ENCODE measurements around the gene FOCAD.

Gene FOCAD

GRCh38 chr9:20908461-20908860 is 224.4 kb downstream of the FOCAD start:
- Histone ChIP-seq H3K4me1 (ENCODE audit: control insufficient read depth in 2 of 2, insufficient read depth in 2 of 2, low read length in 2 of 2) (peaks cover 0 to 4% of the 10 kb centered on the region in 2 donors), H3K4me3 (ENCODE audit: low read length in 2 of 2) (no peak overlapping the region), H3K9me3 (ENCODE audit: control insufficient read depth in 2 of 2, low read length in 2 of 2) (no peaks in the 10 kb centered on the region), H3K9ac (ENCODE audit: low read depth in 1 of 2, low read length in 2 of 2) (no peak overlapping the region), H3K36me3 (ENCODE audit: control insufficient read depth in 2 of 2, insufficient read depth in 2 of 2, low read length in 2 of 2) (no peaks in the 10 kb centered on the region), H3K27me3 (ENCODE audit: control insufficient read depth in 2 of 2, insufficient read depth in 2 of 2, low read length in 2 of 2) (no peaks in the 10 kb centered on the region), H3K27ac (ENCODE audit: low read depth in 2 of 2, low read length in 2 of 2) (no peak overlapping the region)

GRCh38 chr9:20914556-20914955 is 230.5 kb downstream of the FOCAD start:
- Histone ChIP-seq H3K4me3 (ENCODE audit: low read length in 2 of 2) (no peak overlapping the region), H3K36me3 (ENCODE audit: control insufficient read depth in 2 of 2, insufficient read depth in 2 of 2, low read length in 2 of 2) (peaks cover 7 to 10% of the 10 kb centered on the region in 2 donors), H3K4me1 (ENCODE audit: control insufficient read depth in 2 of 2, insufficient read depth in 2 of 2, low read length in 2 of 2) (no peaks in the 10 kb centered on the region), H3K9ac (ENCODE audit: low read depth in 1 of 2, low read length in 2 of 2) (no peak overlapping the region), H3K9me3 (ENCODE audit: control insufficient read depth in 2 of 2, low read length in 2 of 2) (no peaks in the 10 kb centered on the region), H3K27ac (ENCODE audit: low read depth in 2 of 2, low read length in 2 of 2) (no peak overlapping the region), H3K27me3 (ENCODE audit: control insufficient read depth in 2 of 2, insufficient read depth in 2 of 2, low read length in 2 of 2) (no peaks in the 10 kb centered on the region)

- Histone ChIP-seq H3K27me3 (ENCODE audit: control insufficient read depth in 2 of 2, insufficient read depth in 2 of 2, low read length in 2 of 2) (no peaks in the 10 kb centered on the region), H3K9me3 (ENCODE audit: control insufficient read depth in 2 of 2, low read length in 2 of 2) (no peaks in the 10 kb centered on the region), H3K4me1 (ENCODE audit: control insufficient read depth in 2 of 2, insufficient read depth in 2 of 2, low read length in 2 of 2) (no peaks in the 10 kb centered on the region), H3K4me3 (ENCODE audit: low read length in 2 of 2) (no peak overlapping the region), H3K36me3 (ENCODE audit: control insufficient read depth in 2 of 2, insufficient read depth in 2 of 2, low read length in 2 of 2) (peaks cover 7 to 10% of the 10 kb centered on the region in 2 donors), H3K27ac (ENCODE audit: low read depth in 2 of 2, low read length in 2 of 2) (no peak overlapping the region), H3K9ac (ENCODE audit: low read depth in 1 of 2, low read length in 2 of 2) (no peak overlapping the region)
Measured at GRCh38 chr9:20921362-20921761, 237.3 kb downstream of the FOCAD start.

GRCh38 chr9:20925256-20926045 is 241.4 kb downstream of the FOCAD start:
- Histone ChIP-seq H3K36me3 (ENCODE audit: control insufficient read depth in 2 of 2, insufficient read depth in 2 of 2, low read length in 2 of 2) (no peaks in the 10 kb centered on the region), H3K9me3 (ENCODE audit: control insufficient read depth in 2 of 2, low read length in 2 of 2) (no peaks in the 10 kb centered on the region), H3K4me3 (ENCODE audit: low read length in 2 of 2) (no peak overlapping the region), H3K27me3 (ENCODE audit: control insufficient read depth in 2 of 2, insufficient read depth in 2 of 2, low read length in 2 of 2) (no peaks in the 10 kb centered on the region), H3K9ac (ENCODE audit: low read depth in 1 of 2, low read length in 2 of 2) (no peak overlapping the region), H3K27ac (ENCODE audit: low read depth in 2 of 2, low read length in 2 of 2) (no peak overlapping the region), H3K4me1 (ENCODE audit: control insufficient read depth in 2 of 2, insufficient read depth in 2 of 2, low read length in 2 of 2) (no peaks in the 10 kb centered on the region)

- no peaks in the 10 kb centered on the region for H3K36me3 ChIP-seq (ENCODE audit: control insufficient read depth in 2 of 2, insufficient read depth in 2 of 2, low read length in 2 of 2)
- no peaks in the 10 kb centered on the region for H3K4me1 ChIP-seq (ENCODE audit: control insufficient read depth in 2 of 2, insufficient read depth in 2 of 2, low read length in 2 of 2)
- H3K27me3 ChIP-seq (ENCODE audit: control insufficient read depth in 2 of 2, insufficient read depth in 2 of 2, low read length in 2 of 2): no peaks in the 10 kb centered on the region
- no peak overlapping the region for H3K9ac ChIP-seq (ENCODE audit: low read depth in 1 of 2, low read length in 2 of 2)
- no peak overlapping the region for H3K27ac ChIP-seq (ENCODE audit: low read depth in 2 of 2, low read length in 2 of 2)
- no peaks in the 10 kb centered on the region for H3K9me3 ChIP-seq (ENCODE audit: control insufficient read depth in 2 of 2, low read length in 2 of 2)
- H3K4me3 ChIP-seq (ENCODE audit: low read length in 2 of 2): no peak overlapping the region
Measured at GRCh38 chr9:20929276-20929675, 245.2 kb downstream of the FOCAD start.

GRCh38 chr9:20930836-20931235 is 246.8 kb downstream of the FOCAD start:
- Histone ChIP-seq H3K9me3 (ENCODE audit: control insufficient read depth in 2 of 2, low read length in 2 of 2) (no peaks in the 10 kb centered on the region), H3K9ac (ENCODE audit: low read depth in 1 of 2, low read length in 2 of 2) (no peak overlapping the region), H3K4me3 (ENCODE audit: low read length in 2 of 2) (no peak overlapping the region), H3K36me3 (ENCODE audit: control insufficient read depth in 2 of 2, insufficient read depth in 2 of 2, low read length in 2 of 2) (no peaks in the 10 kb centered on the region), H3K4me1 (ENCODE audit: control insufficient read depth in 2 of 2, insufficient read depth in 2 of 2, low read length in 2 of 2) (no peaks in the 10 kb centered on the region), H3K27ac (ENCODE audit: low read depth in 2 of 2, low read length in 2 of 2) (no peak overlapping the region), H3K27me3 (ENCODE audit: control insufficient read depth in 2 of 2, insufficient read depth in 2 of 2, low read length in 2 of 2) (no peaks in the 10 kb centered on the region)

- Histone ChIP-seq H3K4me1 (ENCODE audit: control insufficient read depth in 2 of 2, insufficient read depth in 2 of 2, low read length in 2 of 2) (no peaks in the 10 kb centered on the region), H3K9me3 (ENCODE audit: control insufficient read depth in 2 of 2, low read length in 2 of 2) (no peaks in the 10 kb centered on the region), H3K27me3 (ENCODE audit: control insufficient read depth in 2 of 2, insufficient read depth in 2 of 2, low read length in 2 of 2) (no peaks in the 10 kb centered on the region), H3K36me3 (ENCODE audit: control insufficient read depth in 2 of 2, insufficient read depth in 2 of 2, low read length in 2 of 2) (peaks cover 4 to 5% of the 10 kb centered on the region in 2 donors), H3K4me3 (ENCODE audit: low read length in 2 of 2) (no peak overlapping the region), H3K27ac (ENCODE audit: low read depth in 2 of 2, low read length in 2 of 2) (no peak overlapping the region), H3K9ac (ENCODE audit: low read depth in 1 of 2, low read length in 2 of 2) (no peak overlapping the region)
Measured at GRCh38 chr9:20940447-20941173, 256.6 kb downstream of the FOCAD start.

- H3K27me3 ChIP-seq (ENCODE audit: control insufficient read depth in 2 of 2, insufficient read depth in 2 of 2, low read length in 2 of 2): no peaks in the 10 kb centered on the region
- peaks cover 4 to 5% of the 10 kb centered on the region in 2 donors for H3K36me3 ChIP-seq (ENCODE audit: control insufficient read depth in 2 of 2, insufficient read depth in 2 of 2, low read length in 2 of 2)
- no peaks in the 10 kb centered on the region for H3K9me3 ChIP-seq (ENCODE audit: control insufficient read depth in 2 of 2, low read length in 2 of 2)
- H3K9ac ChIP-seq (ENCODE audit: low read depth in 1 of 2, low read length in 2 of 2): no peak overlapping the region
- no peak overlapping the region for H3K27ac ChIP-seq (ENCODE audit: low read depth in 2 of 2, low read length in 2 of 2)
- no peaks in the 10 kb centered on the region for H3K4me1 ChIP-seq (ENCODE audit: control insufficient read depth in 2 of 2, insufficient read depth in 2 of 2, low read length in 2 of 2)
- H3K4me3 ChIP-seq (ENCODE audit: low read length in 2 of 2): no peak overlapping the region
Measured at GRCh38 chr9:20941174-20941690, 257.2 kb downstream of the FOCAD start.

GRCh38 chr9:20944507-20944906 is 260.4 kb downstream of the FOCAD start:
- no peaks in the 10 kb centered on the region for H3K9me3 ChIP-seq (ENCODE audit: control insufficient read depth in 2 of 2, low read length in 2 of 2)
- H3K4me3 ChIP-seq (ENCODE audit: low read length in 2 of 2): no peak overlapping the region
- peaks cover 4 to 5% of the 10 kb centered on the region in 2 donors for H3K36me3 ChIP-seq (ENCODE audit: control insufficient read depth in 2 of 2, insufficient read depth in 2 of 2, low read length in 2 of 2)
- no peaks in the 10 kb centered on the region for H3K4me1 ChIP-seq (ENCODE audit: control insufficient read depth in 2 of 2, insufficient read depth in 2 of 2, low read length in 2 of 2)
- no peak overlapping the region for H3K9ac ChIP-seq (ENCODE audit: low read depth in 1 of 2, low read length in 2 of 2)
- H3K27ac ChIP-seq (ENCODE audit: low read depth in 2 of 2, low read length in 2 of 2): no peak overlapping the region
- H3K27me3 ChIP-seq (ENCODE audit: control insufficient read depth in 2 of 2, insufficient read depth in 2 of 2, low read length in 2 of 2): no peaks in the 10 kb centered on the region

GRCh38 chr9:20945269-20945668 is 261.2 kb downstream of the FOCAD start:
- Histone ChIP-seq H3K27me3 (ENCODE audit: control insufficient read depth in 2 of 2, insufficient read depth in 2 of 2, low read length in 2 of 2) (no peaks in the 10 kb centered on the region), H3K4me3 (ENCODE audit: low read length in 2 of 2) (no peak overlapping the region), H3K9ac (ENCODE audit: low read depth in 1 of 2, low read length in 2 of 2) (no peak overlapping the region), H3K4me1 (ENCODE audit: control insufficient read depth in 2 of 2, insufficient read depth in 2 of 2, low read length in 2 of 2) (no peaks in the 10 kb centered on the region), H3K9me3 (ENCODE audit: control insufficient read depth in 2 of 2, low read length in 2 of 2) (no peaks in the 10 kb centered on the region), H3K36me3 (ENCODE audit: control insufficient read depth in 2 of 2, insufficient read depth in 2 of 2, low read length in 2 of 2) (peaks cover 4 to 5% of the 10 kb centered on the region in 2 donors), H3K27ac (ENCODE audit: low read depth in 2 of 2, low read length in 2 of 2) (no peak overlapping the region)
